GM21528 (cell line): Measurements from ENCODE around the gene PODXL2.

Source experiments
- ATAC-seq: cut with Tn5 transposase; IDR thresholded peaks from one replicate; pipeline ENCODE4 v1.9.1; 2021; ENCODE audit warnings: mild to moderate bottlenecking, moderate library complexity; ENCODE audit not compliant: unreplicated experiment, low FRiP score

Gene PODXL2

GRCh38 chr3:127685708-127686511, 56.9 kb downstream of the PODXL2 start:
- ATAC-seq = no peak

GRCh38 chr3:127686512-127686894, 57.5 kb downstream of the PODXL2 start:
- ATAC-seq = no peak

GRCh38 chr3:127687228-127687737, 58.3 kb downstream of the PODXL2 start:
- ATAC-seq = no peak

GRCh38 chr3:127688022-127688415, 59.0 kb downstream of the PODXL2 start:
- no peak for ATAC-seq

GRCh38 chr3:127688416-127689265, 59.7 kb downstream of the PODXL2 start:
- ATAC-seq = no peak

- no peak for ATAC-seq
Measured at GRCh38 chr3:127689266-127689860, 60.4 kb downstream of the PODXL2 start.

GRCh38 chr3:127690106-127690505, 61.1 kb downstream of the PODXL2 start:
- ATAC-seq = no peak

GRCh38 chr3:127690823-127691452, 62.0 kb downstream of the PODXL2 start:
- ATAC-seq = no peak

GRCh38 chr3:127691489-127691888, 62.5 kb downstream of the PODXL2 start:
- ATAC-seq = no peak

GRCh38 chr3:127691974-127692373, 63.0 kb downstream of the PODXL2 start:
- no peak for ATAC-seq

- no peak for ATAC-seq
Measured at GRCh38 chr3:127692501-127693335, 63.7 kb downstream of the PODXL2 start.

- no peak for ATAC-seq
Measured at GRCh38 chr3:127693336-127693843, 64.4 kb downstream of the PODXL2 start.

- ATAC-seq = no peak
Measured at GRCh38 chr3:127694467-127695215, 65.7 kb downstream of the PODXL2 start.

GRCh38 chr3:127697551-127698240, 68.7 kb downstream of the PODXL2 start:
- peak; percentile 57 for ATAC-seq

- ATAC-seq = no peak
Measured at GRCh38 chr3:127698286-127698685, 69.3 kb downstream of the PODXL2 start.

GRCh38 chr3:127698691-127699415, 69.9 kb downstream of the PODXL2 start:
- no peak for ATAC-seq

GRCh38 chr3:127699416-127700300, 70.7 kb downstream of the PODXL2 start:
- no peak for ATAC-seq
